HFF-Myc (cell line): Measurements from ENCODE around the gene DHX16.

Source experiments
- DNase-seq: peaks from one replicate; pipeline ENCODE4 v3.0.0-alpha.2; 2011; ENCODE audit warnings: low read depth; ENCODE audit errors: extremely low read depth
- H3K4me3 ChIP-seq: replicated peaks from 2 replicates; pipeline ENCODE4 v1.5.1; 2011; ENCODE audit warnings: low read depth, mild to moderate bottlenecking, control low read depth, low read length
- CTCF ChIP-seq: IDR thresholded peaks from 2 replicates; pipeline ENCODE4 v1.5.1; 2012; ENCODE audit warnings: mild to moderate bottlenecking, low read depth, low read length, control low read depth; ENCODE audit errors: missing control alignments

The DHX16 gene

GRCh38 chr6:30644769-30645168 is 28.0 kb downstream of the DHX16 start:
- TF ChIP-seq CTCF: no peak
- no peak overlapping the region for H3K4me3 ChIP-seq
- no peak for DNase-seq

- DNase-seq: no peak
- H3K4me3 ChIP-seq: no peak overlapping the region
- no peak for TF ChIP-seq CTCF
Measured at GRCh38 chr6:30643656-30644055, 29.1 kb downstream of the DHX16 start.

- no peak for DNase-seq
- TF ChIP-seq CTCF: no peak
- no peak overlapping the region for H3K4me3 ChIP-seq
Measured at GRCh38 chr6:30641048-30641447, 31.8 kb downstream of the DHX16 start.

GRCh38 chr6:30640481-30640880 is 32.3 kb downstream of the DHX16 start:
- TF ChIP-seq CTCF: no peak
- H3K4me3 ChIP-seq: no peak overlapping the region
- no peak for DNase-seq

GRCh38 chr6:30635834-30636233 is 37.0 kb downstream of the DHX16 start:
- TF ChIP-seq CTCF: no peak
- no peak overlapping the region for H3K4me3 ChIP-seq
- DNase-seq: no peak

- TF ChIP-seq CTCF: peak; percentile 52
- DNase-seq: no peak
- H3K4me3 ChIP-seq: peak within 1 kb of the TSS; percentile 54
Measured at GRCh38 chr6:30626484-30627366, 46.1 kb downstream of the DHX16 start, which contains the start of gene ATAT1. TSS of gene ATAT1 (plus strand) at chr6:30626874.
